SK-N-SH (cell line): Measurements from ENCODE around the gene NUBP1. TPM values are rescaled to one million over a fixed set of nuclear protein-coding genes. Genes with fewer than 3 reads are reported as not detected.

ENCODE experiments used
- CTCF ChIA-PET: fragments of 300-600, 350-600 bp; formaldehyde crosslinking; extraction: SDS; loops from one replicate; lab custom pipeline; 2021; lab: Yijun Ruan, JAX
- POLR2A ChIA-PET: fragments of 350-600 bp; sonication (Branson Sonifier 250); formaldehyde crosslinking; extraction: SDS; loops from one replicate; lab custom pipeline; 2020; ENCODE audit warnings: antibody characterized with exemption, inconsistent platforms; lab: Yijun Ruan, JAX
- DNase-seq: peaks from one replicate; pipeline ENCODE4 v3.0.0; 2012
- H2AFZ ChIP-seq: fragments of 200-600 bp; sonication (generic); 2 replicates; pipeline ENCODE4 v1.8.1; 2016; ENCODE audit warnings: antibody characterized with exemption, mild to moderate bottlenecking, low read depth
- H3F3A ChIP-seq: fragments of 200-600 bp; sonication (generic); replicated peaks from 2 replicates; pipeline ENCODE3; 2016; ENCODE audit warnings: antibody characterized with exemption, mild to moderate bottlenecking; ENCODE audit not compliant: insufficient read depth
- H3K27ac ChIP-seq, 2 experiments: fragments of 200-500 bp in 1 of 2; fragments of 200-600 bp in 1 of 2; sonication (Bioruptor generic) in 1 of 2; sonication (generic), shearing (Covaris generic) in 1 of 2; 2 replicates each; pipeline versions ENCODE4 v1.5.1 to v1.6.1; 2014 to 2016; ENCODE audit warnings: low read depth in 2 of 2, inconsistent platforms in 1 of 2, low read length in 1 of 2, mild to moderate bottlenecking in 1 of 2, mixed read lengths in 1 of 2
- H3K27me3 ChIP-seq: fragments of 200-600 bp; sonication (generic), shearing (Covaris generic); 2 replicates; pipeline ENCODE4 v1.6.1; 2016; ENCODE audit warnings: mixed run types; ENCODE audit not compliant: insufficient read depth
- H3K36me3 ChIP-seq, 2 experiments: fragments of 200-500 bp in 1 of 2; fragments of 200-600 bp in 1 of 2; sonication (Bioruptor generic) in 1 of 2; sonication (generic) in 1 of 2; replicated peaks in 1 of 2; 2 replicates each; pipeline versions ENCODE3 to v1.5.1; 2014 to 2016; ENCODE audit warnings: low read length in 1 of 2, mild to moderate bottlenecking in 1 of 2; ENCODE audit not compliant: insufficient read depth in 2 of 2, control insufficient read depth in 1 of 2
- H3K4me1 ChIP-seq, 2 experiments: fragments of 200-500 bp in 1 of 2; fragments of 200-600 bp in 1 of 2; sonication (Bioruptor generic) in 1 of 2; sonication (generic), shearing (Covaris generic) in 1 of 2; 2 replicates each; pipeline versions ENCODE4 v1.5.1 to v1.6.1; 2014 to 2016; ENCODE audit warnings: low read depth in 1 of 2, low read length in 1 of 2, mixed run types in 1 of 2; ENCODE audit not compliant: insufficient read depth in 2 of 2, control insufficient read depth in 1 of 2
- H3K4me2 ChIP-seq: fragments of 200-600 bp; sonication (generic), shearing (Covaris generic); 2 replicates; pipeline ENCODE4 v1.6.1; 2017; ENCODE audit warnings: mixed run types
- H3K4me3 ChIP-seq, 2 experiments: fragments of 200-500 bp in 1 of 2; fragments of 200-600 bp in 1 of 2; sonication (Bioruptor generic) in 1 of 2; sonication (generic), shearing (Covaris generic) in 1 of 2; 2 replicates each; pipeline versions ENCODE4 v1.5.1 to v1.8.1; 2014 to 2016; ENCODE audit warnings: low read depth in 2 of 2, inconsistent platforms in 1 of 2, low read length in 1 of 2, mild to moderate bottlenecking in 1 of 2, mixed read lengths in 1 of 2, moderate library complexity in 1 of 2
- H3K79me2 ChIP-seq: fragments of 200-600 bp; sonication (generic); 2 replicates; pipeline ENCODE4 v1.8.1; 2017; ENCODE audit warnings: mild to moderate bottlenecking; ENCODE audit not compliant: insufficient read depth
- H3K9ac ChIP-seq: fragments of 200-600 bp; sonication (generic); 2 replicates; pipeline ENCODE4 v1.6.1; 2017; ENCODE audit warnings: mixed run types
- H3K9me2 ChIP-seq: fragments of 200-600 bp; sonication (generic); 2 replicates; pipeline ENCODE4 v1.6.1; 2017; ENCODE audit warnings: mixed run types
- H3K9me3 ChIP-seq: fragments of 200-600 bp; sonication (generic); 2 replicates; pipeline ENCODE4 v1.6.1; 2017; ENCODE audit warnings: mixed run types, mild to moderate bottlenecking, moderate library complexity
- H4K20me1 ChIP-seq: fragments of 200-600 bp; sonication (generic); 2 replicates; pipeline ENCODE4 v1.6.1; 2017; ENCODE audit warnings: mild to moderate bottlenecking, mixed run types; ENCODE audit not compliant: insufficient read depth
- CHD2 ChIP-seq: fragments of 150-350 bp; IDR thresholded peaks from 2 replicates; pipeline ENCODE4 v1.6.1; 2018; ENCODE audit warnings: low read length; ENCODE audit not compliant: partially characterized antibody
- ELF1 ChIP-seq: IDR thresholded peaks from 2 replicates; pipeline ENCODE4 v1.4.0; 2012
- EP300 ChIP-seq, 2 experiments: IDR thresholded peaks; 2 replicates each; pipeline versions ENCODE4 v1.4.0 to v1.6.1; 2012; ENCODE audit warnings: borderline replicate concordance in 1 of 2, low read depth in 1 of 2, low read length in 1 of 2
- EZH2phosphoT487 ChIP-seq: fragments of 200-600 bp; sonication (generic); IDR thresholded peaks from 2 replicates; pipeline ENCODE4 v1.6.1; 2017; ENCODE audit warnings: low read depth, mixed run types, mild to moderate bottlenecking, antibody characterized with exemption, moderate library complexity, borderline replicate concordance
- FOSL2 ChIP-seq: IDR thresholded peaks from 2 replicates; pipeline ENCODE4 v1.4.0; 2012; ENCODE audit warnings: low read depth, mild to moderate bottlenecking, moderate library complexity, borderline replicate concordance
- FOXJ3 ChIP-seq: sonication (generic); formaldehyde crosslinking; IDR thresholded peaks from 2 replicates; pipeline ENCODE4 v1.5.1; 2020; ENCODE audit warnings: mild to moderate bottlenecking, missing genetic modification reagents
- GABPA ChIP-seq: IDR thresholded peaks from 2 replicates; pipeline ENCODE4 v1.4.0; 2012; ENCODE audit warnings: low read depth, mild to moderate bottlenecking
- JUND ChIP-seq: IDR thresholded peaks from 2 replicates; pipeline ENCODE4 v1.4.0; 2012
- MXI1 ChIP-seq: IDR thresholded peaks from 2 replicates; pipeline ENCODE4 v1.6.1; 2012; ENCODE audit warnings: mild to moderate bottlenecking, low read depth, low read length, improper control_type of control experiment
- NFIC ChIP-seq: IDR thresholded peaks from 2 replicates; pipeline ENCODE4 v1.4.0; 2012; ENCODE audit warnings: borderline replicate concordance
- POLR2AphosphoS5 ChIP-seq: IDR thresholded peaks from 2 replicates; pipeline ENCODE4 v1.6.1; 2012; ENCODE audit warnings: low read depth, low read length
- RAD21 ChIP-seq: IDR thresholded peaks from 2 replicates; pipeline ENCODE4 v1.6.1; 2012; ENCODE audit warnings: mild to moderate bottlenecking, low read length
- RCOR1 ChIP-seq: fragments of 150-350 bp; IDR thresholded peaks from 2 replicates; pipeline ENCODE4 v1.6.1; 2017; ENCODE audit warnings: antibody characterized with exemption, low read length
- SIN3A ChIP-seq: IDR thresholded peaks from 2 replicates; pipeline ENCODE4 v1.6.1; 2012; ENCODE audit warnings: low read depth, mild to moderate bottlenecking, low read length, moderate library complexity, borderline replicate concordance
- TCF12 ChIP-seq: IDR thresholded peaks from 2 replicates; pipeline ENCODE4 v1.4.0; 2012
- TEAD4 ChIP-seq: IDR thresholded peaks from 2 replicates; pipeline ENCODE4 v1.4.0; 2012; ENCODE audit warnings: mild to moderate bottlenecking, borderline replicate concordance; ENCODE audit not compliant: insufficient read depth
- USF1 ChIP-seq: IDR thresholded peaks from 2 replicates; pipeline ENCODE4 v1.4.0; 2012; ENCODE audit warnings: low read depth, borderline replicate concordance
- YY1 ChIP-seq: IDR thresholded peaks from 2 replicates; pipeline ENCODE4 v1.4.0; 2012; ENCODE audit warnings: low read depth, mild to moderate bottlenecking
- WGBS: methylation state at CpG from one replicate; pipeline ENCODE4 v1.1.6; 2017; ENCODE audit warnings: low lambda C conversion rate; 5-methylcytosine and 5-hydroxymethylcytosine counted together
- polyA plus RNA-seq, 3 experiments: library from polyadenylated mRNA; depleted of rRNA; stranded (reverse); fragments of >200 nt; gene quantifications; 2 replicates each; pipeline ENCODE4 v1.2.3, GENCODE V29; 2012
- TF ChIP-seq, protein P1 (sequence below): fragments of 150-350 bp; IDR thresholded peaks from 2 replicates; pipeline ENCODE4 v1.6.1; 2016; ENCODE audit warnings: mild to moderate bottlenecking, low read depth, low read length
- TF ChIP-seq, protein P2 (sequence below): IDR thresholded peaks from 2 replicates; pipeline ENCODE4; 2012
- TF ChIP-seq, protein P3 (sequence below): IDR thresholded peaks from 2 replicates; pipeline ENCODE4 v1.4.0; 2012; ENCODE audit warnings: low read depth

The NUBP1 gene
- polyA plus RNA-seq, 1 of the 3 experiments (the other 2 are of a cell fraction): 49.8 TPM

GRCh38 chr16:10754941-10755340 is 11.3 kb downstream of the NUBP1 start:
- Histone ChIP-seq H2AFZ (no peak overlapping the region), H3K27ac (peak overlapping the region in 1 of 2 experiments; percentile 35; a peak in 2 of 4 replicates), H3K4me3 (no peak overlapping the region), H3K4me2 (0 out of 2 replicates have a peak overlapping the region, but pooled peaks have one; percentile 10), H3K9me3 (no peaks in the 10 kb centered on the region), H4K20me1 (no peaks in the 10 kb centered on the region), H3K79me2 (no peaks in the 10 kb centered on the region), H3F3A (peaks cover 15% of the 10 kb centered on the region), H3K9me2 (no peaks in the 10 kb centered on the region)
- DNase-seq: no peak
- no peak for TF ChIP-seq EZH2phosphoT487
- TF ChIP-seq EP300 (IDR thresholded peaks at IDR 0.05; ENCODE audit: borderline replicate concordance in 1 of 2, low read depth in 1 of 2, low read length in 1 of 2): 0 out of 4 replicates have a peak, but pooled peaks of 1 of the 2 experiments have one; percentile 10
- TF ChIP-seq ELF1: no peak
- no peak for TF ChIP-seq CHD2
- TF ChIP-seq, protein P1, sequence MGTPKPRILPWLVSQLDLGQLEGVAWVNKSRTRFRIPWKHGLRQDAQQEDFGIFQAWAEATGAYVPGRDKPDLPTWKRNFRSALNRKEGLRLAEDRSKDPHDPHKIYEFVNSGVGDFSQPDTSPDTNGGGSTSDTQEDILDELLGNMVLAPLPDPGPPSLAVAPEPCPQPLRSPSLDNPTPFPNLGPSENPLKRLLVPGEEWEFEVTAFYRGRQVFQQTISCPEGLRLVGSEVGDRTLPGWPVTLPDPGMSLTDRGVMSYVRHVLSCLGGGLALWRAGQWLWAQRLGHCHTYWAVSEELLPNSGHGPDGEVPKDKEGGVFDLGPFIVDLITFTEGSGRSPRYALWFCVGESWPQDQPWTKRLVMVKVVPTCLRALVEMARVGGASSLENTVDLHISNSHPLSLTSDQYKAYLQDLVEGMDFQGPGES: no peak
- peak; percentile 94 for TF ChIP-seq FOSL2
- TF ChIP-seq MXI1: no peak
- peak; percentile 81 for TF ChIP-seq JUND
- TF ChIP-seq, protein P2, sequence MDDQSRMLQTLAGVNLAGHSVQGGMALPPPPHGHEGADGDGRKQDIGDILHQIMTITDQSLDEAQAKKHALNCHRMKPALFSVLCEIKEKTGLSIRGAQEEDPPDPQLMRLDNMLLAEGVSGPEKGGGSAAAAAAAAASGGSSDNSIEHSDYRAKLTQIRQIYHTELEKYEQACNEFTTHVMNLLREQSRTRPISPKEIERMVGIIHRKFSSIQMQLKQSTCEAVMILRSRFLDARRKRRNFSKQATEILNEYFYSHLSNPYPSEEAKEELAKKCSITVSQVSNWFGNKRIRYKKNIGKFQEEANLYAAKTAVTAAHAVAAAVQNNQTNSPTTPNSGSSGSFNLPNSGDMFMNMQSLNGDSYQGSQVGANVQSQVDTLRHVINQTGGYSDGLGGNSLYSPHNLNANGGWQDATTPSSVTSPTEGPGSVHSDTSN: 0 out of 2 replicates have a peak, but pooled peaks have one; percentile 41
- TF ChIP-seq TCF12: peak; percentile 29; the same call in 1 of the 2 replicates
- TF ChIP-seq, all 33 proteins: peak for 5
- CTCF ChIA-PET: interaction anchor here (0.7 to 1.7 kb wide), 2 partner anchors 126 to 164 kb away, joined by 3 to 8 read pairs; no protein-coding TSS in a partner anchor
- POLR2A ChIA-PET: interaction anchor here (0.9 kb wide), 1 partner anchor 14 kb away, joined by 3 read pairs; no protein-coding TSS in a partner anchor
- WGBS: 56% methylated on average over 4 of the region's 4 CpGs
- Histone ChIP-seq H3K4me1 (peaks cover 17 to 19% of the 10 kb centered on the region in 2 experiments; a peak in 2 of 4 replicates), H3K27me3 (no peaks in the 10 kb centered on the region), H3K9ac (no peak overlapping the region), H3K36me3 (peaks cover 15 to 19% of the 10 kb centered on the region in 2 experiments)

- H3K27me3 ChIP-seq: no peaks in the 10 kb centered on the region
- H3K4me1 ChIP-seq: peaks cover 2 to 19% of the 10 kb centered on the region in 2 experiments; a peak in 2 of 4 replicates
- no peaks in the 10 kb centered on the region for H3K9me3 ChIP-seq
- peaks cover 18 to 28% of the 10 kb centered on the region in 2 experiments for H3K36me3 ChIP-seq
- H3K9ac ChIP-seq: no peak overlapping the region
- POLR2A ChIA-PET: no interaction called here
- CTCF ChIA-PET: interaction anchor here (1.4 kb wide), 1 partner anchor 40 kb away, joined by 3 read pairs; no protein-coding TSS in a partner anchor
- peaks cover 15% of the 10 kb centered on the region for H3F3A ChIP-seq
- no peak for DNase-seq
- H3K79me2 ChIP-seq: no peaks in the 10 kb centered on the region
- no peaks in the 10 kb centered on the region for H4K20me1 ChIP-seq
- TF ChIP-seq, protein P3, sequence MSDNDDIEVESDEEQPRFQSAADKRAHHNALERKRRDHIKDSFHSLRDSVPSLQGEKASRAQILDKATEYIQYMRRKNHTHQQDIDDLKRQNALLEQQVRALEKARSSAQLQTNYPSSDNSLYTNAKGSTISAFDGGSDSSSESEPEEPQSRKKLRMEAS: no peak
- TF ChIP-seq SIN3A (no peak), RAD21 (no peak), POLR2AphosphoS5 (no peak), USF1 (no peak), ELF1 (no peak), RCOR1 (no peak), EP300 (IDR thresholded peaks at IDR 0.05; ENCODE audit: borderline replicate concordance in 1 of 2, low read depth in 1 of 2, low read length in 1 of 2) (no peak), GABPA (no peak), YY1 (no peak), NFIC (no peak), TEAD4 (no peak), FOXJ3 (CRISPR knock-in tag) (no peak)
- TF ChIP-seq, protein P2: no peak
- H3K4me3 ChIP-seq: no peak overlapping the region
- H2AFZ ChIP-seq: no peak overlapping the region
- H3K4me2 ChIP-seq: no peak overlapping the region
- H3K27ac ChIP-seq: peak overlapping the region in 1 of 2 experiments; percentile 32; a peak in 1 of 4 replicates
- 64% methylated on average over 6 of the region's 6 CpGs for WGBS
- H3K9me2 ChIP-seq: no peaks in the 10 kb centered on the region
Measured at GRCh38 chr16:10756574-10756973, 12.9 kb downstream of the NUBP1 start.
